LNCaP clone FGC (cell line): ENCODE results near the gene GRAMD1B.

ENCODE experiments used
- DNase-seq: peaks from one replicate; pipeline ENCODE4 v3.0.0-alpha.2; 2011; ENCODE audit warnings: low read depth
- H3K4me3 ChIP-seq: 2 replicates; pipeline ENCODE4 v1.5.1; 2011; ENCODE audit warnings: mild to moderate bottlenecking, low read depth, low read length, control low read depth
- TF ChIP-seq, protein P1 (sequence below): IDR thresholded peaks from 2 replicates; pipeline ENCODE4 v1.5.1; 2012; ENCODE audit warnings: mild to moderate bottlenecking; ENCODE audit not compliant: control insufficient read depth, insufficient read depth; ENCODE audit errors: extremely low read depth

Gene GRAMD1B

DNA sequence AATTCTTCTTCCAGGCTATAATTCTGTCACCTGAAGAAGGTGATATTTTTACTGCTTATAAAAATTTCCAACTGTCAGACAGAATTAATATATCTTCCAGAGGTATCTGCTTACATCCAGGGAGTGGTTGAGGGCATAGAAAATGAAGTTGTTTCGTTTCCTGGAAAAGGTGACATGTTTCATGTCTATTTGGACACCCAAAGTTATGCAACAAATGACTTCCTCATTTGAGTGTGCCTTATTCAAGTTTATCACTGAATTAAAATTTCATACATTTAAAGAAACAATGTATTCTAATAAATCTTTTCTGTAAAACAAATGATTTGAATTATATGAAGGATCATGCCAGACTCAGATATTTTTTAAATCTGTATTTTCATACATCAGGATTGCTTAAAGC is 8.5 kb upstream of the GRAMD1B start:
- H3K4me3 ChIP-seq, result no peak overlapping the region
- no peak for DNase-seq
- TF ChIP-seq, protein P1, sequence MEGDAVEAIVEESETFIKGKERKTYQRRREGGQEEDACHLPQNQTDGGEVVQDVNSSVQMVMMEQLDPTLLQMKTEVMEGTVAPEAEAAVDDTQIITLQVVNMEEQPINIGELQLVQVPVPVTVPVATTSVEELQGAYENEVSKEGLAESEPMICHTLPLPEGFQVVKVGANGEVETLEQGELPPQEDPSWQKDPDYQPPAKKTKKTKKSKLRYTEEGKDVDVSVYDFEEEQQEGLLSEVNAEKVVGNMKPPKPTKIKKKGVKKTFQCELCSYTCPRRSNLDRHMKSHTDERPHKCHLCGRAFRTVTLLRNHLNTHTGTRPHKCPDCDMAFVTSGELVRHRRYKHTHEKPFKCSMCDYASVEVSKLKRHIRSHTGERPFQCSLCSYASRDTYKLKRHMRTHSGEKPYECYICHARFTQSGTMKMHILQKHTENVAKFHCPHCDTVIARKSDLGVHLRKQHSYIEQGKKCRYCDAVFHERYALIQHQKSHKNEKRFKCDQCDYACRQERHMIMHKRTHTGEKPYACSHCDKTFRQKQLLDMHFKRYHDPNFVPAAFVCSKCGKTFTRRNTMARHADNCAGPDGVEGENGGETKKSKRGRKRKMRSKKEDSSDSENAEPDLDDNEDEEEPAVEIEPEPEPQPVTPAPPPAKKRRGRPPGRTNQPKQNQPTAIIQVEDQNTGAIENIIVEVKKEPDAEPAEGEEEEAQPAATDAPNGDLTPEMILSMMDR, result no peak

DNA sequence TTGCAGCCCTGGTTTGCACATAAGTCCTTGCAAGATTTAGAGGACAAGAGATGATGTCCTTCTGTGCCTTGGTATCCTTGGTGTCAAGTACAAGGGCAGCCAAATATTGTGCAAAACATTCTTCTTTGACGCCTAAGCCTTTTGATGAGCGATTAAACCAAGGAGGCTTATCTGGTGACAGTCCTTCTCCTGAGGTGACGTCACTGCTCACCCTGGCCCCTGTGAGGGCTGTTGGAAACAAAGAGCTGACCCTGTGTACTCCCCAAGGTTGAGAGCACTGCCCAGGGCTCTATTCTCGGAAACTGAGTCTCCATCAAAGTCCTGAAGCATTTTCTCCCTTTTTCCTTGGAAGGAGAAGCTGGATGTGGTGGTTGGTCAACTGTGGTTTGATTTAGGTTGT is 4.7 kb upstream of the GRAMD1B start:
- TF ChIP-seq, protein P1, result no peak
- H3K4me3 ChIP-seq, result no peak overlapping the region
- DNase-seq, result no peak

DNA sequence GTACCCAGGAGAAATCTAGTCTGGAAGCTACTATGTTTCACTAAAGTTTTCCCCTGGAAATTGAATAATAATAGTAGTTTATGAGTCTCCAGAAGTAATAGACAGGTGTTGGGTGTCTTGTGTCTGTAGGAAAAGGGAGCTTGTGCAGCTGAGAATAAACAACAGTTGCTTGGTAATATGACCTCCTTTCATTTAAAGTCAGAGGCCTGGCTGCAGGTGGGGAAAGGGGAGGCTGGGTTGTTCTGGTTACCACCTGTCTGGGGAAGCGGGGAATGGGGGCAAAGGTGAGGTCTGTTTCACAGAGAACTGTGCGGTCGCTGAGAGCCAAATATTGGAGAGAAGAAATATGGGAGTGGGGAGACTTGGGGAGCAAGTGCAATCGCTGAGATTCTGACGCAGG is 3.3 kb upstream of the GRAMD1B start:
- TF ChIP-seq, protein P1, result no peak
- no peak overlapping the region for H3K4me3 ChIP-seq
- DNase-seq, result no peak

DNA sequence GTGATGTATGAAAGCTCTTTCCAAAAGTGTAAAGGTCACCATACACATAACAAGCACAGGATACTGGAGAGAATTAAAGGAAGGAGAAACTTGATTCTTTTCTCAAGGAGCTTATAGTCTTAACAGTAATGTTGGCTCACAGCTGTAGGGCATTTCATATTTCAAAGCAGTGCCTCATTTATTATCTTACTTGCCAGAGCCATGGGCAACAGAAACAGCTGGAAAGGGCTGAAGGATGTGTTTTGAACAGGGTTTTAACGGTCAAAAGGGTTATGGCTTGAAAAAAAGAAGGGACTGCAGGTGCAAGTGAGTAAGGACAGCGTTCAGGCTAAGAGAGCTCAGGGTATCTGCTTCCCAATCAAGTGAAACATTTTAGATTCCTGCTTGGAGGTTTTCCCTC is 2.7 kb upstream of the GRAMD1B start:
- DNase-seq, result no peak
- TF ChIP-seq, protein P1, result no peak
- H3K4me3 ChIP-seq, result no peak overlapping the region

DNA sequence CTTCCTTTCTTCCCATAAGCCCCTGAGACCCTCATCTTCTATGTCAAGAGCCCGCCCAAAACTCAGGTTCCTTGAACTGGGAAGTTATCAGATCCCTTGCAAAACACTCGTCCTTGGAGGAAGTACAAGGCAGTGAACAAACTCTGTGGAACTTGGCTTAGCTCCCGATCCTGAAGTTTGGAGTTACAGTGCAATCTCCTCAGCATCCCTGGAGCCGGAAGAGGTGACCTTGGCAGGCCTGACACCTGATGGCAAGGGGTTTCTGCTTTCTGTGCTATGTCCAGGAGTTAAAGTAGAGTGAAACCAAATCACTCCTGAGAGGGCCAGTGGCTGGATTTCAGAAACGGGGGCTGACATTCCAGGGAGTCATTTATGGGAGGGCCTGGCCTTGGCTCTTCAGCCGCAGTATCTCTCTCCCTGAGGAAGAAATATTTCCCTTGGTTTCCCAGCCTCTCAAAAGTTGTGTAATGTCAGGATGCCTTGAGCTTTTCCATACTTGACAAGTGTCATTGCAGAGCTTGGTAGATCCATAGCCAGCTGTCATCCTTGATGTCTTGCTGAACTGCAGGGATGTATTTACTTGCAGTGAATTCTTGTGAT is 1.9 kb upstream of the GRAMD1B start:
- DNase-seq, result no peak
- TF ChIP-seq, protein P1, result no peak
- H3K4me3 ChIP-seq, result no peak overlapping the region

DNA sequence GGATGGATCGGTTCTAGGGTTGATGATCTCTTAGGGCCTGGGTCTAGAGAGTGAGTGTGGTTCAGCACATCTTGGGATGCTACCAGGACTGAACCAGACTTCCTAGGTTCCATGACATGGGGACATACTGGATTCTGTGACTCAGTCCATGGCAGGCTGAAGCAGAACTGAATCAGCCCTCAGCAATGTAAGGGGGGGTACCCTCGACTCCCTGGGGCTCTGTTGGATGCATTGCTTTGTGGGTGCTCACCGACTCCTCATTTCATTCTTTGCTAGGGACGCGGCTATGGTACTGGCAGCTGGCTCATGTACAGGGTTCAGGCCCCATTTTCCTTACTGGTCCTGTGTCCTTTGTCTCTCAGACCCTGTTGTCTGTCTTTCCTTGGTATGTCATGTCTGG is 733 bp upstream of the GRAMD1B start:
- H3K4me3 ChIP-seq, result no peak overlapping the region
- TF ChIP-seq, protein P1, result no peak
- no peak for DNase-seq
